Chondrocyte (in vitro differentiated cells): ENCODE results near the gene RTN1. TPM values are rescaled to one million over a fixed set of nuclear protein-coding genes. Genes with fewer than 3 reads are reported as not detected.

Source experiments
- DNase-seq: peaks from one replicate; pipeline ENCODE4 v3.0.0; 2021; ENCODE audit warnings: mixed read lengths, low spot score
- H3K27ac Mint-ChIP-seq: one replicate; pipeline ENCODE4 v1.8.0; 2021; ENCODE audit warnings: mild to moderate bottlenecking, moderate library complexity, mixed read lengths; ENCODE audit not compliant: unreplicated experiment
- H3K27me3 Mint-ChIP-seq: 2 replicates; pipeline ENCODE4 v1.8.0; 2021; ENCODE audit warnings: low read depth, mixed read lengths
- H3K36me3 Mint-ChIP-seq: 2 replicates; pipeline ENCODE4 v1.8.0; 2021; ENCODE audit warnings: low read depth, mixed read lengths
- H3K4me1 Mint-ChIP-seq: 2 replicates; pipeline ENCODE4 v1.8.0; 2021; ENCODE audit warnings: low read depth, mild to moderate bottlenecking, mixed read lengths
- H3K4me3 Mint-ChIP-seq: one replicate; pipeline ENCODE4 v1.8.0; 2021; ENCODE audit warnings: mild to moderate bottlenecking, moderate library complexity, mixed read lengths; ENCODE audit not compliant: unreplicated experiment
- H3K9me3 Mint-ChIP-seq: 2 replicates; pipeline ENCODE4 v1.8.0; 2021; ENCODE audit warnings: low read depth, mixed read lengths
- CTCF ChIP-seq: fragments of 200-600 bp; sonication (generic); IDR thresholded peaks from 2 replicates; pipeline ENCODE4 v1.5.0; 2021; ENCODE audit warnings: antibody characterized with exemption, mild to moderate bottlenecking, moderate library complexity
- total RNA-seq: library from RNA; stranded (reverse); gene quantifications from 3 replicates; pipeline ENCODE4 v1.2.1, GENCODE V29; 2021

RTN1 gene
- total RNA-seq, 1 donor from 2014 or later, result 0.32 TPM

- Mint-ChIP-seq H3K9me3 (peaks cover 31% of the 10 kb centered on the region), H3K27me3 (peaks cover 10% of the 10 kb centered on the region), H3K27ac (no peak overlapping the region), H3K4me3 (no peak overlapping the region), H3K36me3 (no peaks in the 10 kb centered on the region), H3K4me1 (no peaks in the 10 kb centered on the region)
- no peak for TF ChIP-seq CTCF
- no peak for DNase-seq
Observed at GRCh38 chr14:59638885-59639284, 231.7 kb downstream of the RTN1 start.

- no peak overlapping the region for H3K27ac Mint-ChIP-seq
- DNase-seq, result no peak
- H3K4me1 Mint-ChIP-seq, result peaks cover 7% of the 10 kb centered on the region
- peaks cover 15% of the 10 kb centered on the region for H3K9me3 Mint-ChIP-seq
- no peaks in the 10 kb centered on the region for H3K36me3 Mint-ChIP-seq
- H3K4me3 Mint-ChIP-seq, result no peak overlapping the region
- no peak for TF ChIP-seq CTCF
- H3K27me3 Mint-ChIP-seq, result peaks cover 33% of the 10 kb centered on the region
Observed at GRCh38 chr14:59634617-59635016, 236.0 kb downstream of the RTN1 start.

GRCh38 chr14:59633486-59633885 is 237.1 kb downstream of the RTN1 start:
- Mint-ChIP-seq H3K27me3 (peaks cover 38% of the 10 kb centered on the region), H3K27ac (no peak overlapping the region), H3K4me3 (no peak overlapping the region), H3K4me1 (peaks cover 7% of the 10 kb centered on the region), H3K36me3 (no peaks in the 10 kb centered on the region), H3K9me3 (peaks cover 11% of the 10 kb centered on the region)
- no peak for DNase-seq
- no peak for TF ChIP-seq CTCF

GRCh38 chr14:59632381-59632780 is 238.2 kb downstream of the RTN1 start:
- no peak overlapping the region for H3K4me3 Mint-ChIP-seq
- no peak overlapping the region for H3K27ac Mint-ChIP-seq
- no peak for DNase-seq
- H3K36me3 Mint-ChIP-seq, result no peaks in the 10 kb centered on the region
- H3K27me3 Mint-ChIP-seq, result peaks cover 46% of the 10 kb centered on the region
- H3K4me1 Mint-ChIP-seq, result peaks cover 7% of the 10 kb centered on the region
- TF ChIP-seq CTCF, result peak; percentile 82
- H3K9me3 Mint-ChIP-seq, result peaks cover 6% of the 10 kb centered on the region

GRCh38 chr14:59631237-59631636 is 239.3 kb downstream of the RTN1 start:
- H3K4me1 Mint-ChIP-seq, result peaks cover 7% of the 10 kb centered on the region
- peaks cover 51% of the 10 kb centered on the region for H3K27me3 Mint-ChIP-seq
- peak overlapping the region; percentile 67 for H3K4me3 Mint-ChIP-seq

More at GRCh38 chr14:59631237-59631636, 239.3 kb downstream of the RTN1 start:
- peak; percentile 48 for TF ChIP-seq CTCF
- Mint-ChIP-seq H3K9me3 (peaks cover 6% of the 10 kb centered on the region), H3K36me3 (no peaks in the 10 kb centered on the region), H3K27ac (no peak overlapping the region)
- DNase-seq, result no peak
